ENCODE measurements around the gene CNGA3. TPM values are rescaled to one million over a fixed set of nuclear protein-coding genes. Genes with fewer than 3 reads are reported as not detected.

CNGA3 gene
- total and polyA plus RNA-seq, 2 donors (not counting 3 experiments of a cell fraction or from before 2014, with no cell fraction given), result not detected

DNA sequence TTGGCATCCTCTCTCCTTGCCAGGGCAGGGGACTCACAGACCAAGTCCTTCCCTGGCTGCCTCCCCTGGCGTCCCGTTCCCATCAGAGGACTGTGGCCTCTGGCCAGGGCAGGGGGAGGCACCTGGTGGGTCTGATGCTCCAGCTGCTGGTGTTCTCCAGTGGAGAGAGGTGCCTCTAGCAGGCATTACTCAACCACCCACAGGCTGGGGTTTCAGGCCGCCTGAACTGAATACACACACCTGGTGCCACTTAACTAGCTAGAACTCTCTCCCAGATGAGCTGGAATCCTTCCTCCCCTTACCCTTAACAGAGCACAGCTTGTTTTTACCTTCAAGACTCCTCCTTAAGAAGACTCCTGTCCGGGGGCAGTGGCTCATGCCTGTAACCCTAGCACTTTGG lies 37.7 kb upstream of the CNGA3 start:
- no peaks in the 10 kb centered on the region for H3K9me3 ChIP-seq (replicated peaks; ENCODE audit: control insufficient read depth, insufficient read depth, low read length)
- H3K27ac ChIP-seq (ENCODE audit: insufficient read depth, low read depth, low read length), result no peak overlapping the region
- no peaks in the 10 kb centered on the region for H4K20me1 ChIP-seq (replicated peaks; ENCODE audit: control insufficient read depth, extremely low read depth, insufficient read depth, low read length)
- H3K27me3 ChIP-seq (ENCODE audit: control insufficient read depth in 2 of 2, insufficient read depth in 2 of 2, low read length in 2 of 2), result peaks cover 4 to 11% of the 10 kb centered on the region in 2 experiments
- no TSS peak for BruUV-seq (replicated peaks)
- no peaks in the 10 kb centered on the region for H3K79me2 ChIP-seq (ENCODE audit: control insufficient read depth, insufficient read depth, low read length)
- H3K9ac ChIP-seq (replicated peaks; ENCODE audit: extremely low read depth, insufficient read depth, low read length), result no peak overlapping the region
- no peaks in the 10 kb centered on the region for H3K9me1 ChIP-seq (replicated peaks; ENCODE audit: control insufficient read depth, extremely low read depth, insufficient read depth, low read length)
- H2AFZ ChIP-seq (ENCODE audit: low read depth, low read length), result no peak overlapping the region
- no peak overlapping the region for H3K4me3 ChIP-seq (replicated peaks in 1 of 3; ENCODE audit: insufficient read depth in 1 of 3, low read depth in 1 of 3, low read length in 3 of 3)
- DNase-seq (ENCODE audit: low read depth, low spot score) (no peak), FAIRE-seq (no peak)
- intact Hi-C loops (cut with micrococcal nuclease) (no loop called here), dilution Hi-C loops (cut with MboI; ENCODE audit: extremely low pct_ligation_motif_present, low sequenced_read_pairs) (no loop called here)
- no peak overlapping the region for H3K4me2 ChIP-seq (ENCODE audit: insufficient read depth, low read length)
- no peaks in the 10 kb centered on the region for H3K4me1 ChIP-seq (ENCODE audit: control insufficient read depth, extremely low read depth, insufficient read depth, low read length)
- POLR2A ChIA-PET, result no interaction called here
- CTCF ChIA-PET, result no interaction called here
- no peak for TF ChIP-seq MAX (IDR thresholded peaks at IDR 0.05; ENCODE audit: insufficient read depth, insufficient read length)
- no peak for TF ChIP-seq POLR2AphosphoS5 (IDR thresholded peaks at IDR 0.05; ENCODE audit: insufficient read depth, low read depth, low read length)
- TF ChIP-seq CTCF (IDR thresholded peaks at IDR 0.05; ENCODE audit: extremely low read depth in 1 of 2, insufficient read depth in 1 of 2, low read depth in 1 of 2, low read length in 2 of 2), result no peak
- TF ChIP-seq EZH2 (IDR thresholded peaks at IDR 0.05; ENCODE audit: borderline replicate concordance, low read depth, low read length, severe bottlenecking), result no peak
- no peak for TF ChIP-seq GATA2 (IDR thresholded peaks at IDR 0.05; ENCODE audit: insufficient read depth, insufficient read length, low read depth, low read length)
- TF ChIP-seq MYC (IDR thresholded peaks at IDR 0.05; ENCODE audit: low read depth, low read length), result no peak
- H3K36me3 ChIP-seq (ENCODE audit: control insufficient read depth in 2 of 2, extremely low read depth in 1 of 2, insufficient read depth in 2 of 2, low read length in 2 of 2), result no peaks in the 10 kb centered on the region
